ENCODE measurements around the gene FOXO6.

- TF ChIP-seq CTCF (IDR thresholded peaks at IDR 0.05): no peak
- TF ChIP-seq POLR2A (IDR thresholded peaks at IDR 0.05): no peak
Measured at GRCh38 chr1:41331546-41331917, 29.7 kb upstream of the FOXO6 start.

All from right lobe of liver (tissue), 4 donors.